ENCODE results near the gene EPM2A. TPM values are rescaled to one million over a fixed set of nuclear protein-coding genes. Genes with fewer than 3 reads are reported as not detected.

The EPM2A gene
- polyA plus RNA-seq, 1 donor (not counting 4 experiments of a cell fraction or from before 2014, with no cell fraction given), result 2.4 TPM

- Histone ChIP-seq H3K4me1 (ENCODE audit: control insufficient read depth, extremely low read depth, insufficient read depth, low read length) (no peaks in the 10 kb centered on the region), H2AFZ (ENCODE audit: control insufficient read depth, low read length) (no peak overlapping the region), H3K4me3 (ENCODE audit: control insufficient read depth in 2 of 3, extremely low read depth in 1 of 3, insufficient read depth in 2 of 3, low read depth in 1 of 3, low read length in 3 of 3) (no peak overlapping the region), H3K9ac (ENCODE audit: control insufficient read depth, extremely low read depth, insufficient read depth, low read length) (no peak overlapping the region), H3K9me1 (ENCODE audit: control insufficient read depth, extremely low read depth, insufficient read depth, low read length) (no peaks in the 10 kb centered on the region), H3K9me3 (ENCODE audit: control insufficient read depth, low read depth, low read length) (peaks cover 2% of the 10 kb centered on the region), H3K4me2 (ENCODE audit: control insufficient read depth, extremely low read depth, insufficient read depth, low read depth, low read length) (no peak overlapping the region), H3K27me3 (ENCODE audit: control insufficient read depth, extremely low read depth, insufficient read depth, low read length) (no peaks in the 10 kb centered on the region), H4K20me1 (ENCODE audit: control insufficient read depth, extremely low read depth, insufficient read depth, low read length) (no peaks in the 10 kb centered on the region), H3K79me2 (ENCODE audit: control insufficient read depth, insufficient read depth, low read length) (no peaks in the 10 kb centered on the region), H3K27ac (ENCODE audit: control insufficient read depth, insufficient read depth, low read length) (no peak overlapping the region), H3K36me3 (ENCODE audit: control insufficient read depth in 2 of 2, extremely low read depth in 1 of 2, insufficient read depth in 2 of 2, low read length in 2 of 2) (no peaks in the 10 kb centered on the region)
- DNase-seq (ENCODE audit: low read depth, low spot score), result no peak
- TF ChIP-seq, protein P1, sequence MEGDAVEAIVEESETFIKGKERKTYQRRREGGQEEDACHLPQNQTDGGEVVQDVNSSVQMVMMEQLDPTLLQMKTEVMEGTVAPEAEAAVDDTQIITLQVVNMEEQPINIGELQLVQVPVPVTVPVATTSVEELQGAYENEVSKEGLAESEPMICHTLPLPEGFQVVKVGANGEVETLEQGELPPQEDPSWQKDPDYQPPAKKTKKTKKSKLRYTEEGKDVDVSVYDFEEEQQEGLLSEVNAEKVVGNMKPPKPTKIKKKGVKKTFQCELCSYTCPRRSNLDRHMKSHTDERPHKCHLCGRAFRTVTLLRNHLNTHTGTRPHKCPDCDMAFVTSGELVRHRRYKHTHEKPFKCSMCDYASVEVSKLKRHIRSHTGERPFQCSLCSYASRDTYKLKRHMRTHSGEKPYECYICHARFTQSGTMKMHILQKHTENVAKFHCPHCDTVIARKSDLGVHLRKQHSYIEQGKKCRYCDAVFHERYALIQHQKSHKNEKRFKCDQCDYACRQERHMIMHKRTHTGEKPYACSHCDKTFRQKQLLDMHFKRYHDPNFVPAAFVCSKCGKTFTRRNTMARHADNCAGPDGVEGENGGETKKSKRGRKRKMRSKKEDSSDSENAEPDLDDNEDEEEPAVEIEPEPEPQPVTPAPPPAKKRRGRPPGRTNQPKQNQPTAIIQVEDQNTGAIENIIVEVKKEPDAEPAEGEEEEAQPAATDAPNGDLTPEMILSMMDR (optimal IDR thresholded peaks at IDR 0.05 in 1 of 3, IDR thresholded peaks at IDR 0.05 in 1 of 3, conservative IDR thresholded peaks at IDR 0.05 in 1 of 3; ENCODE audit: extremely low read depth in 1 of 3, insufficient read depth in 2 of 3, low read length in 3 of 3), result no peak
- TF ChIP-seq EZH2 (IDR thresholded peaks at IDR 0.05; ENCODE audit: low read length), result no peak
- no peak for FAIRE-seq
- dilution Hi-C loops (cut with MboI; ENCODE audit: extremely low pct_ligation_motif_present, low sequenced_read_pairs), result no loop called here
These were observed 23.9 kb downstream of the EPM2A start for GRCh38 chr6:145711372-145711771.

DNA sequence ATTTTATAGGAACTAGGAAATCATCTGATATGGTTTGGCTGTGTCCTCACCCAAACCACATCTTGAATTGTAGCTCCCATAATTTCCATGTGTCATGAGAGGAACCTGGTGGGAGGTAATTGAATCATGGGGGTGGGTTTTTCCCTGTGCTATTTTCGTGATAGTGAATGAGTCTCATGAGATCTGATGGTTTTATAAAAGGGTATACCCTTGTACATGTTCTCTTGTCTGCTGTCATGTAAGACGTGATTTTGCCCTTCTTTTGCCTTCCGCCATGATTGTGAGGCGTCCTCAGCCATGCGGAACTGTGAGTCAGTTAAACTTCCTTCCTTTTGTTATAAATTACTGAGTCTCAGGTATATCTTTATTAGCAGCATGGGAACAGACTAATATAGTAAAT, 27.9 kb downstream of the EPM2A start:
- dilution Hi-C loops (cut with MboI; ENCODE audit: extremely low pct_ligation_motif_present, low sequenced_read_pairs), result no loop called here
- Histone ChIP-seq H3K9me3 (ENCODE audit: control insufficient read depth, low read depth, low read length) (peaks cover 2% of the 10 kb centered on the region), H3K36me3 (ENCODE audit: control insufficient read depth in 2 of 2, extremely low read depth in 1 of 2, insufficient read depth in 2 of 2, low read length in 2 of 2) (no peaks in the 10 kb centered on the region), H3K79me2 (ENCODE audit: control insufficient read depth, insufficient read depth, low read length) (no peaks in the 10 kb centered on the region), H3K27ac (ENCODE audit: control insufficient read depth, insufficient read depth, low read length) (no peak overlapping the region), H3K4me3 (ENCODE audit: control insufficient read depth in 2 of 3, extremely low read depth in 1 of 3, insufficient read depth in 2 of 3, low read depth in 1 of 3, low read length in 3 of 3) (no peak overlapping the region), H3K27me3 (ENCODE audit: control insufficient read depth, extremely low read depth, insufficient read depth, low read length) (no peaks in the 10 kb centered on the region), H3K9me1 (ENCODE audit: control insufficient read depth, extremely low read depth, insufficient read depth, low read length) (no peaks in the 10 kb centered on the region), H3K4me1 (ENCODE audit: control insufficient read depth, extremely low read depth, insufficient read depth, low read length) (peaks cover 4% of the 10 kb centered on the region), H3K9ac (ENCODE audit: control insufficient read depth, extremely low read depth, insufficient read depth, low read length) (no peak overlapping the region), H4K20me1 (ENCODE audit: control insufficient read depth, extremely low read depth, insufficient read depth, low read length) (no peaks in the 10 kb centered on the region), H3K4me2 (ENCODE audit: control insufficient read depth, extremely low read depth, insufficient read depth, low read depth, low read length) (no peak overlapping the region), H2AFZ (ENCODE audit: control insufficient read depth, low read length) (no peak overlapping the region)
- DNase-seq (ENCODE audit: low read depth, low spot score) (no peak), FAIRE-seq (no peak)
- no peak for TF ChIP-seq EZH2 (IDR thresholded peaks at IDR 0.05; ENCODE audit: low read length)
- TF ChIP-seq, protein P1 (optimal IDR thresholded peaks at IDR 0.05 in 1 of 3, IDR thresholded peaks at IDR 0.05 in 1 of 3, conservative IDR thresholded peaks at IDR 0.05 in 1 of 3; ENCODE audit: extremely low read depth in 1 of 3, insufficient read depth in 2 of 3, low read length in 3 of 3), result no peak

All from keratinocyte (primary cell).